ENCODE data around the gene PLPP4. TPM values are rescaled to one million over a fixed set of nuclear protein-coding genes. Genes with fewer than 3 reads are reported as not detected.
A peak's percentile ranks its signal among the peaks of the same experiment; 100 is the strongest.

Gene PLPP4
- total and polyA plus RNA-seq, 2 of the 13 experiments (the other 11 are each of a cell fraction or from before 2014, with no cell fraction given) = not detected

GRCh38 chr10:120583424-120584108, 126.5 kb downstream of the PLPP4 start:
- DNase-seq (ENCODE audit: low spot score) (no peak), FAIRE-seq (no peak), ATAC-seq (no peak)
- WGBS (ENCODE audit: low lambda C conversion rate) = 0% methylated on average over 2 of the region's 2 CpGs
- Histone ChIP-seq H3K4me3 (replicated peaks in 1 of 3; ENCODE audit: insufficient read depth in 1 of 3, low read depth in 2 of 3, low read length in 3 of 3) (no peak overlapping the region), H2AFZ (ENCODE audit: low read length) (no peak overlapping the region), H3K4me1 (ENCODE audit: insufficient read depth, low read length) (peaks cover 20% of the 10 kb centered on the region), H3K9ac (ENCODE audit: insufficient read depth, low read depth, low read length) (no peak overlapping the region), H3K9me3 (ENCODE audit: low read length) (no peaks in the 10 kb centered on the region), H4K20me1 (ENCODE audit: insufficient read depth, low read length) (no peaks in the 10 kb centered on the region), H3K27me3 (ENCODE audit: control insufficient read depth in 1 of 2, insufficient read depth in 2 of 2, low read length in 2 of 2) (no peaks in the 10 kb centered on the region), H3K36me3 (replicated peaks in 1 of 2; ENCODE audit: control insufficient read depth in 1 of 2, insufficient read depth in 2 of 2, low read length in 2 of 2) (no peaks in the 10 kb centered on the region), H3K4me2 (ENCODE audit: low read depth, low read length) (no peak overlapping the region), H3K27ac (ENCODE audit: extremely low read length, insufficient read depth, low read length) (no peak overlapping the region), H3K79me2 (ENCODE audit: insufficient read depth, low read length) (no peaks in the 10 kb centered on the region)
- no TSS peak for BruUV-seq (replicated peaks)
- intact Hi-C loops (cut with micrococcal nuclease; ENCODE audit: unreplicated experiment) (no loop called here), in situ Hi-C loops (cut with HindIII; ENCODE audit: extremely low pct_ligation_motif_present, low pct_unique_long_range_greater_than_20kb) (no loop called here)
- CTCF ChIA-PET (ENCODE audit: low intra/inter-chr PET ratio, low total read pairs) = no interaction called here
- POLR2A ChIA-PET = no interaction called here
- TF ChIP-seq DNMT1 (CRISPR knock-in tag; IDR thresholded peaks at IDR 0.05) = no peak
- no peak for TF ChIP-seq HMG20B (CRISPR knock-in tag; conservative IDR thresholded peaks at IDR 0.05)

- Histone ChIP-seq H2AFZ (ENCODE audit: low read length) (no peak overlapping the region), H3K9me3 (ENCODE audit: low read length) (no peaks in the 10 kb centered on the region), H3K4me2 (ENCODE audit: low read depth, low read length) (no peak overlapping the region), H3K36me3 (replicated peaks in 1 of 2; ENCODE audit: control insufficient read depth in 1 of 2, insufficient read depth in 2 of 2, low read length in 2 of 2) (no peaks in the 10 kb centered on the region), H4K20me1 (ENCODE audit: insufficient read depth, low read length) (no peaks in the 10 kb centered on the region), H3K79me2 (ENCODE audit: insufficient read depth, low read length) (no peaks in the 10 kb centered on the region), H3K4me1 (ENCODE audit: insufficient read depth, low read length) (peaks cover 20% of the 10 kb centered on the region), H3K27me3 (ENCODE audit: control insufficient read depth in 1 of 2, insufficient read depth in 2 of 2, low read length in 2 of 2) (no peaks in the 10 kb centered on the region), H3K27ac (ENCODE audit: extremely low read length, insufficient read depth, low read length) (no peak overlapping the region), H3K9ac (ENCODE audit: insufficient read depth, low read depth, low read length) (no peak overlapping the region), H3K4me3 (replicated peaks in 1 of 3; ENCODE audit: insufficient read depth in 1 of 3, low read depth in 2 of 3, low read length in 3 of 3) (no peak overlapping the region)
- in situ Hi-C loops (cut with HindIII; ENCODE audit: extremely low pct_ligation_motif_present, low pct_unique_long_range_greater_than_20kb) (no loop called here), intact Hi-C loops (cut with micrococcal nuclease; ENCODE audit: unreplicated experiment) (no loop called here)
- peak; percentile 44; the same call in 2 of the 3 replicates for ATAC-seq
- no TSS peak for BruUV-seq (replicated peaks)
- TF ChIP-seq POGZ (CRISPR knock-in tag; IDR thresholded peaks at IDR 0.05) (no peak), PAXIP1 (CRISPR knock-in tag; conservative IDR thresholded peaks at IDR 0.05) (0 out of 2 replicates have a peak, but pooled peaks have one; percentile 13)
- WGBS (ENCODE audit: low lambda C conversion rate) = 0% methylated on average over 1 of the region's 1 CpG
- FAIRE-seq = no peak
- DNase-seq (ENCODE audit: low spot score) = no peak
- CTCF ChIA-PET (ENCODE audit: low intra/inter-chr PET ratio, low total read pairs) = no interaction called here
- POLR2A ChIA-PET = no interaction called here
Observed at GRCh38 chr10:120584786-120585185, 127.8 kb downstream of the PLPP4 start.

Data from HepG2 (cell line).